ENCODE data around the gene PTPRT. TPM values are rescaled to one million over a fixed set of nuclear protein-coding genes. Genes with fewer than 3 reads are reported as not detected.

Gene PTPRT
- total and polyA plus RNA-seq, 4 donors: 0.14 to 2.8 (median 0.40) TPM

GRCh38 chr20:42957018-42957703 lies 232.5 kb downstream of the PTPRT start:
- peaks cover 0 to 4% (median 0%) of the 10 kb centered on the region in 4 donors for H3K9me3 ChIP-seq (ENCODE audit: control insufficient read depth in 4 of 4, low read length in 3 of 4)
- H3K36me3 ChIP-seq (ENCODE audit: control insufficient read depth in 4 of 4, insufficient read depth in 3 of 4, low read depth in 1 of 4, low read length in 3 of 4): no peaks in the 10 kb centered on the region
- H3K27me3 ChIP-seq (ENCODE audit: control insufficient read depth in 4 of 4, insufficient read depth in 4 of 4, low read length in 3 of 4): no peaks in the 10 kb centered on the region
- DNase-seq (ENCODE audit: low spot score): no peak
- H3K4me3 ChIP-seq (ENCODE audit: low read depth in 1 of 3, low read length in 3 of 3): no peak overlapping the region
- H3K27ac ChIP-seq (ENCODE audit: low read depth in 1 of 2, low read length in 2 of 2): no peak overlapping the region
- 30% methylated on average over 9 of the region's 9 CpGs for WGBS
- H3K9ac ChIP-seq (ENCODE audit: low read depth in 1 of 2, low read length in 2 of 2): no peak overlapping the region
- peaks cover 3 to 16% (median 10%) of the 10 kb centered on the region in 4 donors for H3K4me1 ChIP-seq (ENCODE audit: control insufficient read depth in 4 of 4, insufficient read depth in 4 of 4, low read length in 3 of 4)
- TF ChIP-seq RAD21 (IDR thresholded peaks at IDR 0.05) (peak; percentile 13 to 39), JUND (IDR thresholded peaks at IDR 0.05) (peak in 1 of 2 donors; percentile 66), CTCF (IDR thresholded peaks at IDR 0.05; ENCODE audit: low read depth, low read length, missing input control) (no peak), SP1 (IDR thresholded peaks at IDR 0.05) (peak; percentile 96), YY1 (IDR thresholded peaks at IDR 0.05) (no peak), FOXA2 (IDR thresholded peaks at IDR 0.05) (no peak), ATF3 (IDR thresholded peaks at IDR 0.05) (peak; percentile 60), TAF1 (conservative IDR thresholded peaks at IDR 0.05) (peak; percentile 31), EGR1 (IDR thresholded peaks at IDR 0.05; ENCODE audit: low read depth in 2 of 2) (no peak), REST (IDR thresholded peaks at IDR 0.05) (no peak), HNF4A (conservative IDR thresholded peaks at IDR 0.05) (peak; percentile 45 to 73), NR2F2 (IDR thresholded peaks at IDR 0.05) (no peak), RXRA (IDR thresholded peaks at IDR 0.05) (peak; percentile 48 to 87), FOXA1 (IDR thresholded peaks at IDR 0.05) (no peak), HNF4G (IDR thresholded peaks at IDR 0.05) (peak; percentile 51), GABPA (IDR thresholded peaks at IDR 0.05 in 1 of 2, conservative IDR thresholded peaks at IDR 0.05 in 1 of 2) (no peak)
- TF ChIP-seq, protein P1, sequence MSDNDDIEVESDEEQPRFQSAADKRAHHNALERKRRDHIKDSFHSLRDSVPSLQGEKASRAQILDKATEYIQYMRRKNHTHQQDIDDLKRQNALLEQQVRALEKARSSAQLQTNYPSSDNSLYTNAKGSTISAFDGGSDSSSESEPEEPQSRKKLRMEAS (IDR thresholded peaks at IDR 0.05): peak; percentile 25
- TF ChIP-seq, protein P2, sequence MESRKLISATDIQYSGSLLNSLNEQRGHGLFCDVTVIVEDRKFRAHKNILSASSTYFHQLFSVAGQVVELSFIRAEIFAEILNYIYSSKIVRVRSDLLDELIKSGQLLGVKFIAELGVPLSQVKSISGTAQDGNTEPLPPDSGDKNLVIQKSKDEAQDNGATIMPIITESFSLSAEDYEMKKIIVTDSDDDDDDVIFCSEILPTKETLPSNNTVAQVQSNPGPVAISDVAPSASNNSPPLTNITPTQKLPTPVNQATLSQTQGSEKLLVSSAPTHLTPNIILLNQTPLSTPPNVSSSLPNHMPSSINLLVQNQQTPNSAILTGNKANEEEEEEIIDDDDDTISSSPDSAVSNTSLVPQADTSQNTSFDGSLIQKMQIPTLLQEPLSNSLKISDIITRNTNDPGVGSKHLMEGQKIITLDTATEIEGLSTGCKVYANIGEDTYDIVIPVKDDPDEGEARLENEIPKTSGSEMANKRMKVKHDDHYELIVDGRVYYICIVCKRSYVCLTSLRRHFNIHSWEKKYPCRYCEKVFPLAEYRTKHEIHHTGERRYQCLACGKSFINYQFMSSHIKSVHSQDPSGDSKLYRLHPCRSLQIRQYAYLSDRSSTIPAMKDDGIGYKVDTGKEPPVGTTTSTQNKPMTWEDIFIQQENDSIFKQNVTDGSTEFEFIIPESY (IDR thresholded peaks at IDR 0.05): no peak

Measured in liver (tissue), 9 donors.